HEK293 (cell line): ENCODE measurements around the gene MME.

Experiments used
- TSHZ1 ChIP-seq: fragments of 450-650 bp; formaldehyde crosslinking; IDR thresholded peaks from 2 replicates; pipeline ENCODE4 v1.5.1; 2016; ENCODE audit warnings: missing biosample characterization, missing genetic modification characterization, borderline replicate concordance
- ZBTB26 ChIP-seq: fragments of 450-650 bp; formaldehyde crosslinking; optimal IDR thresholded peaks from 2 replicates; pipeline ENCODE3; 2016; ENCODE audit warnings: missing biosample characterization, mild to moderate bottlenecking, missing genetic modification characterization
- ZBTB8A ChIP-seq: fragments of 450-650 bp; formaldehyde crosslinking; IDR thresholded peaks from 2 replicates; pipeline ENCODE4 v1.5.1; 2016; ENCODE audit warnings: missing biosample characterization, missing genetic modification characterization
- ZSCAN16 ChIP-seq: fragments of 450-650 bp; formaldehyde crosslinking; IDR thresholded peaks from 2 replicates; pipeline ENCODE4 v1.5.1; 2016; ENCODE audit warnings: missing biosample characterization, missing genetic modification characterization

DNA sequence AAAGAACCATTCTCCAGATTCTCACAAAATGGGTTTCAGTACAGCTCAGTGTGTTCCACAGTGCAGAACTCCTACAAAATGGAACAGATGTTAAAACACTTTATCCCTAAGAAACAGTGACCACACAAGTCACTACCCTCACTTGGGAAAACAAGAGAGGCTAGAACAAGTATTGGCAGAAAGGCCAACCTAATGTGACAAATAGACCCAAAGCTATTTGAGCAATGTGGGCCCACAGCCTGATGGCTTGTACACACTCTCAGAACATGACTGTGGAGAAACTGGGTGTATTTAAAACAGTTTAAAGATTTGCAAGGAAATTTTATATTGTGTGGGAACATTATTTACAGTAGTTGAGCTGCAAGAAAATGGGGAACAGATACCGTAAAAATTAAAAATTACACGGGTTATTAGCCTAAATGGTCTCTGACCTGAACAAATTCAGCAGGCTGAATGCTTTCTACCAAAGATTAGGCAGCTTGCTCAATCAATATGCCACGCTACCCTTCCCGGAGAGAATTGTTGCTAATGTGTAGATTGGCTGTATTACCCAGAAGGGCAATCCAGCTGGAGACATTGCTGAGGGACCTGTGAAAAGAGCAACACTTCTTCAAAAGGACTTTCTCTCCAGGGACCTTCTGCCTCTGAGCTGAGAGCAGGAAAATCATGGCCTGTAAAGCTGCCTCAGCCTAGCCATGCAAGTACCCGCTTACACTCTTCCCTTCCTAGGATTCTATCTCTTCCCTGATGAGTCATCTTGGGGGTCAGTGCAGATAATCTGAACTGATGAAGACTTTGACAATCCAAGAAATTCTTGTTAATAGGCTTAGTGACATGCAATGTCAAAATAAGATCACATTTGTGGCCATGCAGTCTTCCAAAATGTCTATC is 116.3 kb downstream of the MME start:
- TF ChIP-seq ZBTB8A (tag by site-specific recombination) (no peak), TSHZ1 (tag by site-specific recombination) (no peak), ZBTB26 (tag by site-specific recombination) (no peak), ZSCAN16 (no peak)
